ENCODE measurements around the gene DCC. TPM values are rescaled to one million over a fixed set of nuclear protein-coding genes. Genes with fewer than 3 reads are reported as not detected.

DCC gene
- total RNA-seq, 1 donor from 2014 or later: 14.7 TPM

DNA sequence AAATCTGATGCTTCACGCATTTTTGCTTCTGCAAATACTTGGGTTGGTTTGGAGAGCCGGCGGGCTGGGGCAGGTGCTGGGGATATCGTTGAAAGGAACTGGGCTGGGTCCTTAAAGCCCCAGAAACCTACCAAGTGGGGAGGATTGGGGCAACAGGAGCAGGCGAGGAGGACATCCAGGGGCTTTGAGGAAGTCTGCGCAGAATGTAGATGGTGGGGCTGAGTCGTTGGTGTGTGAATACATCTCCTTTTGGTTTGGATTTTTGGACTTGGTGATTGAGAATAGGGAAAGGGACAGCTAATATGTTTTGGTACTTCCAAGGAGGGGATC is 1.1 kb downstream of the DCC start:
- DNase-seq (ENCODE audit: low spot score): no peak
- Mint-ChIP-seq H3K4me3 (ENCODE audit: unreplicated experiment) (peak overlapping the region; percentile 82), H3K27ac (ENCODE audit: unreplicated experiment) (no peak overlapping the region), H3K36me3 (ENCODE audit: low read depth, unreplicated experiment) (no peaks in the 10 kb centered on the region), H3K9me3 (ENCODE audit: unreplicated experiment) (no peaks in the 10 kb centered on the region), H3K27me3 (ENCODE audit: unreplicated experiment) (peaks cover 10% of the 10 kb centered on the region), H3K4me1 (ENCODE audit: unreplicated experiment) (peaks cover 17% of the 10 kb centered on the region)
- TF ChIP-seq, protein P1, sequence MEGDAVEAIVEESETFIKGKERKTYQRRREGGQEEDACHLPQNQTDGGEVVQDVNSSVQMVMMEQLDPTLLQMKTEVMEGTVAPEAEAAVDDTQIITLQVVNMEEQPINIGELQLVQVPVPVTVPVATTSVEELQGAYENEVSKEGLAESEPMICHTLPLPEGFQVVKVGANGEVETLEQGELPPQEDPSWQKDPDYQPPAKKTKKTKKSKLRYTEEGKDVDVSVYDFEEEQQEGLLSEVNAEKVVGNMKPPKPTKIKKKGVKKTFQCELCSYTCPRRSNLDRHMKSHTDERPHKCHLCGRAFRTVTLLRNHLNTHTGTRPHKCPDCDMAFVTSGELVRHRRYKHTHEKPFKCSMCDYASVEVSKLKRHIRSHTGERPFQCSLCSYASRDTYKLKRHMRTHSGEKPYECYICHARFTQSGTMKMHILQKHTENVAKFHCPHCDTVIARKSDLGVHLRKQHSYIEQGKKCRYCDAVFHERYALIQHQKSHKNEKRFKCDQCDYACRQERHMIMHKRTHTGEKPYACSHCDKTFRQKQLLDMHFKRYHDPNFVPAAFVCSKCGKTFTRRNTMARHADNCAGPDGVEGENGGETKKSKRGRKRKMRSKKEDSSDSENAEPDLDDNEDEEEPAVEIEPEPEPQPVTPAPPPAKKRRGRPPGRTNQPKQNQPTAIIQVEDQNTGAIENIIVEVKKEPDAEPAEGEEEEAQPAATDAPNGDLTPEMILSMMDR (IDR thresholded peaks at IDR 0.05; ENCODE audit: unreplicated experiment): no peak

DNA sequence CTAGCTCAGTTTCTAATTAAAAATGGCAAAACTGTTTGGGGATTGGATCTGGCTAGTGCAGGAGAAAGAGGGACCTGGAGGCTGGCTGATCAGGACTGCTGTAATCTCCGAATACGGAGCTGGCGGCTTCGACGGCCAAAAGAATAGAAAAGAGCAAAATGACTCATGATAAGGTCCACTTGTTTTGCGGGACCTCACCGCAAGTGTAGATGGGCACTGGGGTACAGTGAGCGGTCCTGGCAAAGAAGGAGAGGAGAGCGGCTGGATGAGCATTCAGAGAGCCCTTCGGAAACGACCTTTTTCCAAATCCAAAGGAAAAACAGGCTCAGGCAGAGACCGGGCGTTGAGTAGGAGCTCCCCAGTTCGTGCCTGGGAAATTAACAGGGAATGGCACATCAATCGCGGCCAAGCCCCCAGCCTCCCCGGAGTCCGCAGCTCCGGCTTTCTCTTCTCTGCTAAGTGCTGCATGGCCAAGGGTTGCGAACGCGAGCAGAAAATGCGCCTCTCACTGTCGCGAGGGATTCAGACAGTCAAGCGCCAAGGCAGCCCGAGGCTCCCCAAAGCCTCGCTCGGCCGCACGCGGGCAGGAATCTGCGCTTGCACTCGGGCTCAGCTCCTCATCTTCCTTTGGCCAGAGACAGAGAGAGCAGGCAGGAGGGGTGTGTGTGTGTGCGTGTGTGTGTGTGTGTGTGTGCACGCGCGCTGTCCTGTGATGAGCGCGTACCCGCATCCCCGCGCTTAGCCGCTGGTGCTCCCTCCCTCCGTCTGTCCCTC is 1.8 kb downstream of the DCC start:
- H3K4me3 Mint-ChIP-seq (ENCODE audit: unreplicated experiment): peak overlapping the region; percentile 82
- DNase-seq (ENCODE audit: low spot score): peak; percentile 34
- H3K36me3 Mint-ChIP-seq (ENCODE audit: low read depth, unreplicated experiment): no peaks in the 10 kb centered on the region

DNA sequence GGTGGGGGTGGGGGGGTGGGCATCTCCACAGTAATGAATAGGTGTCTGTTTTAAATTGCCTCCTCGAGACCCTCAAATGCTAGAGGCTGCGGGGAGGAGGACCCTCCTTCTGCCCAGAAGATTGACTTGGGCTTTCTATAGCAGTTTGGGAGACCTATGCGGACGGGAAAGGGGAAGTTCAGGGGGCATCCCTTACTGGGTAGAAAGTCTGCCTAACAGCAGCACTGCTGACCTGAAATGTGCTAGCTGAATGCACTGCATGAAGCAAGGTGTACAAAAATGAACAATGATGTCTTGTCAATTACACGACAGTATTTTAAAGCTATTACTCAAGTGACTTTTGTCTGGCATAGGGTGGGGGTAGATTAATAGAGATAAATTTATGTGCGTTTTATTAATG is 2.5 kb downstream of the DCC start:
- no peaks in the 10 kb centered on the region for H3K36me3 Mint-ChIP-seq (ENCODE audit: low read depth, unreplicated experiment)
- H3K27ac Mint-ChIP-seq (ENCODE audit: unreplicated experiment): no peak overlapping the region
- DNase-seq (ENCODE audit: low spot score): no peak
- peaks cover 10% of the 10 kb centered on the region for H3K27me3 Mint-ChIP-seq (ENCODE audit: unreplicated experiment)
- peaks cover 17% of the 10 kb centered on the region for H3K4me1 Mint-ChIP-seq (ENCODE audit: unreplicated experiment)
- H3K9me3 Mint-ChIP-seq (ENCODE audit: unreplicated experiment): no peaks in the 10 kb centered on the region
- no peak overlapping the region for H3K4me3 Mint-ChIP-seq (ENCODE audit: unreplicated experiment)
- TF ChIP-seq, protein P1 (IDR thresholded peaks at IDR 0.05; ENCODE audit: unreplicated experiment): no peak

More for the DNA sequence above, 1.8 kb downstream of the DCC start:
- H3K27me3 Mint-ChIP-seq (ENCODE audit: unreplicated experiment): peaks cover 10% of the 10 kb centered on the region
- H3K4me1 Mint-ChIP-seq (ENCODE audit: unreplicated experiment): peaks cover 17% of the 10 kb centered on the region
- TF ChIP-seq, protein P1 (IDR thresholded peaks at IDR 0.05; ENCODE audit: unreplicated experiment): no peak
- H3K9me3 Mint-ChIP-seq (ENCODE audit: unreplicated experiment): no peaks in the 10 kb centered on the region
- no peak overlapping the region for H3K27ac Mint-ChIP-seq (ENCODE audit: unreplicated experiment)

DNA sequence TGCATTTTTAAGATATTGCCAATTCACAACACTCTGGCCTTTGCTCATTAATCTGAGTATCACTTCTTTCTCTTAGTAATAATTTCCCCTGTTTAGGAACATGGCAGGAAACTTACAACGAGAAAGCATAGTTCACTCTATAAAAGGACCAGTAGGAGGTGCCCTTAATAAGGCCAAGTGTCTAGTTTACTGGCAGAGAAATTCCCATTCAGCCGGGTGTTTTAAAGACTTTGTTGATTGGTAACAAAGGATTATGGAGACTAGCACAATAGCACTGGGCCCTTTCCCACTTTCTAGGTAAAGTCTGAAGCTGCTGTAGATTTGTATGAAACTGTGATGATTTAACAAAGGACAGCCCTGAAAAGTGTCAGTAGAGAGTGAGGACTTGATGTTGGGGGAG is 3.1 kb downstream of the DCC start:
- H3K4me1 Mint-ChIP-seq (ENCODE audit: unreplicated experiment): peaks cover 17% of the 10 kb centered on the region
- TF ChIP-seq, protein P1 (IDR thresholded peaks at IDR 0.05; ENCODE audit: unreplicated experiment): no peak
- DNase-seq (ENCODE audit: low spot score): no peak
- no peaks in the 10 kb centered on the region for H3K36me3 Mint-ChIP-seq (ENCODE audit: low read depth, unreplicated experiment)
- peaks cover 10% of the 10 kb centered on the region for H3K27me3 Mint-ChIP-seq (ENCODE audit: unreplicated experiment)
- no peak overlapping the region for H3K4me3 Mint-ChIP-seq (ENCODE audit: unreplicated experiment)
- no peak overlapping the region for H3K27ac Mint-ChIP-seq (ENCODE audit: unreplicated experiment)
- H3K9me3 Mint-ChIP-seq (ENCODE audit: unreplicated experiment): no peaks in the 10 kb centered on the region

DNA sequence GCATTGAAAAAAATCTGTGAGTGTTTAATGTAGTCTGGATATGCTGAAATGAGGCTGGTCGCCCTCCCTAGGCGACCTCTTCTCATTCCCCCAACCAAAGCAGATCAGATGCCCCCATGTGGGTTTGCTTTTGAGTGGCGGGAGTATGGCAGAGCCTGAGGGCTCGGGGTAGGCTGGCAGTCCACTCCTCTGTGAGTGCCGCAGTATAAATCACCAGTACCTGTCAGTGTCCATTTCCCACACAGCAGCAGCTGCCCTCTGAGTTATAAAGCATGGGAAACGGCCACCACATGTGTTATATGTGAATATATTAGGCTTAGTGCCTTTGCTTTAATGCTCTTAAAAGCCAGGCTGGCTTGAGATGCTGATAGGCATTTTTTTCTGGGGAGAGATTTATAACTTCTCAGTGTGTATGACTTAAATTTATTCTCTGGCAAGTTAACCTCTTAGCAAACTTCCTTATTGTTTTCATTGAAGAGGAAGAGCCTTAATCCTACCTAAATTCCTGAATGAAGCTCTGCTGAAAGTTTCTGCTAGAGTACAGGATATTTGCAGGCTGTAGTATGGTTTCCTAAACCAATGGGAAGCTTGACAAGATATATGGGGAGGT is 3.8 kb downstream of the DCC start:
- H3K27ac Mint-ChIP-seq (ENCODE audit: unreplicated experiment): no peak overlapping the region
- peaks cover 10% of the 10 kb centered on the region for H3K27me3 Mint-ChIP-seq (ENCODE audit: unreplicated experiment)
- H3K36me3 Mint-ChIP-seq (ENCODE audit: low read depth, unreplicated experiment): no peaks in the 10 kb centered on the region
- DNase-seq (ENCODE audit: low spot score): no peak
- no peaks in the 10 kb centered on the region for H3K9me3 Mint-ChIP-seq (ENCODE audit: unreplicated experiment)
- peaks cover 15% of the 10 kb centered on the region for H3K4me1 Mint-ChIP-seq (ENCODE audit: unreplicated experiment)
- TF ChIP-seq, protein P1 (IDR thresholded peaks at IDR 0.05; ENCODE audit: unreplicated experiment): no peak
- H3K4me3 Mint-ChIP-seq (ENCODE audit: unreplicated experiment): no peak overlapping the region

All from endothelial cell (in vitro differentiated cells).